Liver (tissue), 3 donors: ENCODE measurements around the gene STAG3.

Source experiments
- JUND ChIP-seq, 2 donors: IDR thresholded peaks; 2 replicates each; pipeline ENCODE4 v1.6.1; 2016; ENCODE audit warnings: antibody characterized with exemption in 2 of 2
- RAD21 ChIP-seq, 2 donors: IDR thresholded peaks; 2 replicates each; pipeline ENCODE4 v1.6.1; 2016; ENCODE audit warnings: antibody characterized with exemption in 2 of 2, mild to moderate bottlenecking in 2 of 2
- RXRA ChIP-seq, 2 donors: IDR thresholded peaks; 2 replicates each; pipeline ENCODE4 v1.6.1; 2017 to 2018; ENCODE audit warnings: antibody characterized with exemption in 2 of 2, mild to moderate bottlenecking in 1 of 2
- SP1 ChIP-seq: IDR thresholded peaks from 2 replicates; pipeline ENCODE4 v1.6.1; 2018; ENCODE audit warnings: antibody characterized with exemption, mild to moderate bottlenecking
- TAF1 ChIP-seq: conservative IDR thresholded peaks from 2 replicates; pipeline ENCODE4 v1.6.1; 2016; ENCODE audit warnings: antibody characterized with exemption, mild to moderate bottlenecking
- YY1 ChIP-seq: IDR thresholded peaks from 2 replicates; pipeline ENCODE4 v1.6.1; 2016; ENCODE audit warnings: antibody characterized with exemption, mild to moderate bottlenecking
- TF ChIP-seq, protein P1 (sequence below): fragments of 150-350 bp; IDR thresholded peaks from 2 replicates; pipeline ENCODE4 v1.5.1; 2017; ENCODE audit warnings: improper control_type of control experiment, low read depth, low read length; ENCODE audit not compliant: missing input control
- TF ChIP-seq, protein P2 (sequence below): IDR thresholded peaks from 2 replicates; pipeline ENCODE4 v1.6.1; 2016; ENCODE audit warnings: antibody characterized with exemption
- TF ChIP-seq, protein P3 (sequence below): IDR thresholded peaks from 2 replicates; pipeline ENCODE4 v1.6.1; 2016; ENCODE audit warnings: antibody characterized with exemption
- TF ChIP-seq, protein P4 (sequence below): IDR thresholded peaks from 2 replicates; pipeline ENCODE4 v1.6.1; 2016; ENCODE audit warnings: antibody characterized with exemption, mild to moderate bottlenecking
- donor health status: healthy.
- donor health status: healthy.

DNA sequence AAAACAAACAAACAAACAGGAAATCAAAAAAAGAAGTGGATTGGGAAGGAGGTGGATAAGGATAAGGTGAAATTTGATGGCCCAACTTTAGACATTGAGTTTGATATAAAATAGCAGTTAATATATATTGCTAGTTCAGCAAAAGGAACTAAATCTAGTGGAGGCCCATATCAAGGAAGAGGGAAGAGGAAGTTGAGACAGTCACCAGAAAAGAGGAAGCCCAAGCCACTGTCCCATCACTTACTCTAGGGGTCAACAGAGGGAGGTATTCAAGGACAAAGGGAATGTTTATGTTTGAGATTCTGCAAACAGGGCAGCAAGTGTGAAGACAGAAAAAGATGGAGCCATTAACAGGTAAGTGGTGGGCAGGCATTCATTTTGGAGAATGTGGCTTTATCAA is 25.3 kb upstream of the STAG3 start:
- TF ChIP-seq, protein P1, sequence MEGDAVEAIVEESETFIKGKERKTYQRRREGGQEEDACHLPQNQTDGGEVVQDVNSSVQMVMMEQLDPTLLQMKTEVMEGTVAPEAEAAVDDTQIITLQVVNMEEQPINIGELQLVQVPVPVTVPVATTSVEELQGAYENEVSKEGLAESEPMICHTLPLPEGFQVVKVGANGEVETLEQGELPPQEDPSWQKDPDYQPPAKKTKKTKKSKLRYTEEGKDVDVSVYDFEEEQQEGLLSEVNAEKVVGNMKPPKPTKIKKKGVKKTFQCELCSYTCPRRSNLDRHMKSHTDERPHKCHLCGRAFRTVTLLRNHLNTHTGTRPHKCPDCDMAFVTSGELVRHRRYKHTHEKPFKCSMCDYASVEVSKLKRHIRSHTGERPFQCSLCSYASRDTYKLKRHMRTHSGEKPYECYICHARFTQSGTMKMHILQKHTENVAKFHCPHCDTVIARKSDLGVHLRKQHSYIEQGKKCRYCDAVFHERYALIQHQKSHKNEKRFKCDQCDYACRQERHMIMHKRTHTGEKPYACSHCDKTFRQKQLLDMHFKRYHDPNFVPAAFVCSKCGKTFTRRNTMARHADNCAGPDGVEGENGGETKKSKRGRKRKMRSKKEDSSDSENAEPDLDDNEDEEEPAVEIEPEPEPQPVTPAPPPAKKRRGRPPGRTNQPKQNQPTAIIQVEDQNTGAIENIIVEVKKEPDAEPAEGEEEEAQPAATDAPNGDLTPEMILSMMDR: no peak
- TF ChIP-seq, protein P2, sequence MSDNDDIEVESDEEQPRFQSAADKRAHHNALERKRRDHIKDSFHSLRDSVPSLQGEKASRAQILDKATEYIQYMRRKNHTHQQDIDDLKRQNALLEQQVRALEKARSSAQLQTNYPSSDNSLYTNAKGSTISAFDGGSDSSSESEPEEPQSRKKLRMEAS: no peak
- no peak for TF ChIP-seq YY1
- TF ChIP-seq, protein P3, sequence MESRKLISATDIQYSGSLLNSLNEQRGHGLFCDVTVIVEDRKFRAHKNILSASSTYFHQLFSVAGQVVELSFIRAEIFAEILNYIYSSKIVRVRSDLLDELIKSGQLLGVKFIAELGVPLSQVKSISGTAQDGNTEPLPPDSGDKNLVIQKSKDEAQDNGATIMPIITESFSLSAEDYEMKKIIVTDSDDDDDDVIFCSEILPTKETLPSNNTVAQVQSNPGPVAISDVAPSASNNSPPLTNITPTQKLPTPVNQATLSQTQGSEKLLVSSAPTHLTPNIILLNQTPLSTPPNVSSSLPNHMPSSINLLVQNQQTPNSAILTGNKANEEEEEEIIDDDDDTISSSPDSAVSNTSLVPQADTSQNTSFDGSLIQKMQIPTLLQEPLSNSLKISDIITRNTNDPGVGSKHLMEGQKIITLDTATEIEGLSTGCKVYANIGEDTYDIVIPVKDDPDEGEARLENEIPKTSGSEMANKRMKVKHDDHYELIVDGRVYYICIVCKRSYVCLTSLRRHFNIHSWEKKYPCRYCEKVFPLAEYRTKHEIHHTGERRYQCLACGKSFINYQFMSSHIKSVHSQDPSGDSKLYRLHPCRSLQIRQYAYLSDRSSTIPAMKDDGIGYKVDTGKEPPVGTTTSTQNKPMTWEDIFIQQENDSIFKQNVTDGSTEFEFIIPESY: no peak
- no peak for TF ChIP-seq TAF1
- TF ChIP-seq, protein P4, sequence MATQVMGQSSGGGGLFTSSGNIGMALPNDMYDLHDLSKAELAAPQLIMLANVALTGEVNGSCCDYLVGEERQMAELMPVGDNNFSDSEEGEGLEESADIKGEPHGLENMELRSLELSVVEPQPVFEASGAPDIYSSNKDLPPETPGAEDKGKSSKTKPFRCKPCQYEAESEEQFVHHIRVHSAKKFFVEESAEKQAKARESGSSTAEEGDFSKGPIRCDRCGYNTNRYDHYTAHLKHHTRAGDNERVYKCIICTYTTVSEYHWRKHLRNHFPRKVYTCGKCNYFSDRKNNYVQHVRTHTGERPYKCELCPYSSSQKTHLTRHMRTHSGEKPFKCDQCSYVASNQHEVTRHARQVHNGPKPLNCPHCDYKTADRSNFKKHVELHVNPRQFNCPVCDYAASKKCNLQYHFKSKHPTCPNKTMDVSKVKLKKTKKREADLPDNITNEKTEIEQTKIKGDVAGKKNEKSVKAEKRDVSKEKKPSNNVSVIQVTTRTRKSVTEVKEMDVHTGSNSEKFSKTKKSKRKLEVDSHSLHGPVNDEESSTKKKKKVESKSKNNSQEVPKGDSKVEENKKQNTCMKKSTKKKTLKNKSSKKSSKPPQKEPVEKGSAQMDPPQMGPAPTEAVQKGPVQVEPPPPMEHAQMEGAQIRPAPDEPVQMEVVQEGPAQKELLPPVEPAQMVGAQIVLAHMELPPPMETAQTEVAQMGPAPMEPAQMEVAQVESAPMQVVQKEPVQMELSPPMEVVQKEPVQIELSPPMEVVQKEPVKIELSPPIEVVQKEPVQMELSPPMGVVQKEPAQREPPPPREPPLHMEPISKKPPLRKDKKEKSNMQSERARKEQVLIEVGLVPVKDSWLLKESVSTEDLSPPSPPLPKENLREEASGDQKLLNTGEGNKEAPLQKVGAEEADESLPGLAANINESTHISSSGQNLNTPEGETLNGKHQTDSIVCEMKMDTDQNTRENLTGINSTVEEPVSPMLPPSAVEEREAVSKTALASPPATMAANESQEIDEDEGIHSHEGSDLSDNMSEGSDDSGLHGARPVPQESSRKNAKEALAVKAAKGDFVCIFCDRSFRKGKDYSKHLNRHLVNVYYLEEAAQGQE: no peak
- TF ChIP-seq RAD21 (IDR thresholded peaks at IDR 0.05): no peak
- TF ChIP-seq RXRA (IDR thresholded peaks at IDR 0.05): no peak
- no peak for TF ChIP-seq JUND (IDR thresholded peaks at IDR 0.05)
- TF ChIP-seq SP1: no peak
